Stimulated activated CD8-positive, alpha-beta memory T cell treated with anti-CD3 and anti-CD28 coated beads, Interleukin-12 subunit alpha, Interleukin-12 subunit beta, amount 100 ng/mL, for 24 hours (primary cell): ENCODE data around the gene MYLK4.

ENCODE experiments used
- DNase-seq: peaks from one replicate; pipeline ENCODE4 v3.0.0-alpha.2; 2020; ENCODE audit errors: extremely low read depth

The MYLK4 gene

DNA sequence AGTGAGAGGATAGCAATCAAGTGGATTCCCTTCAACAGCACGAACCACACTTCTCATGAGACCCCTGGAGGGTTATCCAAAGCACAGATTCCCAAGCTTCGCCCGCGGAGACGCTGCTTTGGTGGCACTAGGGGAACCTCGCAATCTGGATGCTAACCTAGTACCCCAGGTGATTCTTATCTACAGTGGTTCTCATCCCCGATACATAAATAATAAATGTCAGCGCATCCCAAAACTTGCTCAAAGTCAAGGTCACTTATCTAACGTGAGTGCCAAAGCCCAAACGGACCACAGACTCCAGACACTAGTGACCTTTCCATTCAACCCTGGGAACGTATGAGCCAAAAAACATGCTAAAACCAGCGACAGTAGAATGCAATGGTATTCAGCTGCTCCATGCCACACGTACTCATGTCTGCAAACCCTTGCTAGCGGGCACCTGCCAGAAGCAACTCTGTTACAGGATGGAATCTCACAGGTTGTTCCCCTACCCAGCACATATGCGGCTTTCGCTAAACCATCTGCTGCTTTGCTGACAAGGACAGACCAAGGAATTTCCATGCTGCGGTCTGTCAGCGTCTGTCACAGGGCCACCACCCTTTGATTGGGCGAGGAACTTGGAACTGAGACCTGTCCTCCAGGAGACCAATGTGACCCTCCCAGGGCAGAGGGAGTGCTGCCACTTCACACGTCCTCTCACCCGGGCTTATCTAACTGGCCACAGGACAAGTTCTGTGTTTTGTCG is 16.8 kb downstream of the MYLK4 start:
- no peak for DNase-seq

DNA sequence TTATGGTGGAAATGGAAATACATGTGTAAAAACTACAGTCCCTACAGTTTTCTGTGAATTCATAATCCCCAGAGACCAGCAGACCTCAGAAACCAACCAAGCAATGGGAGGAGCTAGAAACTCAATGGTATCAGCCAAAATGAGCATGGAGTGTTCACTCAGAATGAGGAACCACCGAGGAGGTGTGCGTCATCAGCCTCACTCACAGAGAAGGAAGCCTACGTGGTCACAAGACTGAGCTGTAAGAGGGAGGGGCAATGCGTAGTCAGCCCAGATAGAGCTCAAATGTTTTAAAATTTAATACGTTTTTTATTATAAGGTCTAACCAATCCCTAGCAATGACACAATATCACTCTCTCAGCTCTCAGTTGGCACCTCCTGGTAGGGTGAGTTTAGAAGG is 17.4 kb downstream of the MYLK4 start:
- DNase-seq = no peak

GRCh38 chr6:2732503-2733089 is 18.1 kb downstream of the MYLK4 start:
- DNase-seq = no peak

DNA sequence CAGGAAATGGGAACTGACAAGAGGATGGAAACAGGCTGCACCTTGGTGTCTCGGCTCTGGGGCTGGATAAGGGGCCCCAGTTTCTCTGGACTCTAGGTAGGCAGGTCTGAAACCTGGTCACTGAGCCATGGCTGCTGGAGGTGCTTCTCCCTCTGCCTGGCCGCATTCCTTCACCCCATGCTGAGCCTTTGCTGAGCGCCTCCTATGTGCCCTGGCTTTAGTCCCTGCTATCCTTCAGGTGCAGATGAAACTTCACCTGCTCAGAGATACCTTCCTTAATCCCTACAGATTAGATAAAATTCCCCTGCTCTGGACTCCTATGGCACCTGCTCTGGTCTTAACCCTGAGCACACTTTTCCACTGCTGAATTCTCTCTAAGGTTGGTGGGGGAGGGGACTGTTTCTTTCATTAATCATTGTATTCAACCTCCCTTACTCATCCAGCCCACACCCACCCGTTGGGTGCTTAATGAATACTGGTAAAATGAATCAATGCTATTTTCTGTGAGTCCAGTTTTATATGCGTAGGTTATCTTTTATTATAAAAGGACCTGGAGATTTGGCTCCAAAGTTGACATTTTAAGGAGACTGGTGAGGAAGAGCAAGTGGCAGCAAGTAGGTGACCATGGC is 19.3 kb downstream of the MYLK4 start:
- no peak for DNase-seq

DNA sequence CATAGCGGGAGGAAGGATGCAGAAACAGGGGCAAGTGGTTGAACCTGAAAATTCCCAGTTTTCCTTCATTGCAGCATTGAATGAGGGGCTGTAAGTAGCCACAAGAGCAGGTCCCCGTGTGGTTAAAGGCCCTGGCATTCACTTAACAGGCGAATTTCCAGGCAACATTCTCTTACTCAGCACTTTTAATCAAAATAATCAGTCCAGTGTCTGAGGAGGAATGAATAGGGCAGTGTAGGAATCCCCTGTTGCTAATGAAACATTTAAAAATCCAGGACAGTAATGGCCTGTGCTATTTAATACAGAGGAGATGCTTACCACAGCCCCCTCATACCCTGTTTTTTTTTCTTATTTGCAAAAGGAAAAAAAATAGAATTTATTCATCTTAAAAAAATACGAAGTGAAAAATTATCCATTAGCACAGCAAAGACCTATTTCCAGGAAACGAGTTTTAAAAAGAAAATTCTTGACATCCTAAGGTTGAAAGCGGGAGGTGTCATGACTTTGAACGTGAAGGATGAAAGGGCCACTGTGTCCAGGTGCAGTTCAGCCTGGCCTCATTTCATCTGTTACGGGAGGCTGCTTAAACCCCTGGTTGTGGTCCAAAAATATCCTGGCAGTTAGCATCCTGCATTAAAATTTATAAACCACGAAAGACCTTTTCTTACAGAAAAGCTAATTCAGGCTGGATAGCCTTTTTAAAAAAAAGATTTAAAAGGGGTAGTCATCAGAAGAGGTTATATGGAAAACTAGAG is 20.2 kb downstream of the MYLK4 start:
- no peak for DNase-seq

DNA sequence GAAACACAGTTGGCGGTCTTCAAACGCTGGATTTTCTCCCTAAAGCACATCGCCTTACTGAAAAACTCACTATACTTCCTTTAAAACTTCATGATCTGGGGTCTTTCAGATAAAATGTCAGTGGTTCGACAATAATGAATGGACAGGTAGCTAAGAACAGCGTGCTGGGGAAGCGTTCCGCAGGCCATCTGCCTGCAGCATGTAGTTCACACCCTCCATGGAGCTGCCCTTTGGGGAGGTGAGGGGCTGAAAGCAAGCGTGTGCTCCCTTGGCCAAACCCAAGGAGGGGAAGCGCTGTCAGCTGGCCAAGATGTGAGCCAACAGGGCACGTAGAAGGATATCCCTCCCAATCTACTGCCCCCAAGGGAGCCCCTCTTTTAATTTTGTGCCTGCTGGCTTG is 20.8 kb downstream of the MYLK4 start:
- DNase-seq = no peak

GRCh38 chr6:2725999-2726567 is 24.6 kb downstream of the MYLK4 start:
- no peak for DNase-seq

DNA sequence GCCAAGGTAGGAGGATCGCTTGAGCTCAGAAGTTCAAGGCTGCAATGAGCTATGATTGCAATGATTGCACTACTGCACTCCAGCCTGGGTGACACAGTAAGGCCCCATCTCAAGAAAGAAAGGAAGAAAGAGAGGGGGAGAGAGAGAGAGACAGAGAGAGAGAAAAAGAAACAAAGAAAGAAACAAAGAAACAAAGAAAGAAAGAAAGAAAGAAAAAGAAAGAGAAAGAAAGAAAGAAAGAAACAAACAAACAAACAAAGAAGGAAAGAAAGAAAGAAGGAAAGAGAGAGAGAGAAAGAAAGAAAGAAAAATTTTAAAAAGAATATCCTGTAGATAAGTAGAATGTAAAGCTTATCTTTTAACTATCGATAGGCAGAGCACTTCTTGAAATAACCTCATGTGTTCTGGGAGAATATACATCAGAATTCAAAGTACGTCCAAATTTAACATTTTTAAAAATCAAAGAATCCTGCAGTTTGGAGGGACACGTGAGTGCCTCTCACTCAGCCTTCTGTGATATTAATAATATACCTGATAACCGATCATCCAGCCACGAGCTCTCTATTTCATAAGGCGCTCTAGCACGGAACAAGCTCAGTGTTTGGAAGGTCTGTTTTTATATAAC is 25.2 kb downstream of the MYLK4 start:
- DNase-seq = no peak

- no peak for DNase-seq
These were observed 29.5 kb downstream of the MYLK4 start for GRCh38 chr6:2721219-2721618.

DNA sequence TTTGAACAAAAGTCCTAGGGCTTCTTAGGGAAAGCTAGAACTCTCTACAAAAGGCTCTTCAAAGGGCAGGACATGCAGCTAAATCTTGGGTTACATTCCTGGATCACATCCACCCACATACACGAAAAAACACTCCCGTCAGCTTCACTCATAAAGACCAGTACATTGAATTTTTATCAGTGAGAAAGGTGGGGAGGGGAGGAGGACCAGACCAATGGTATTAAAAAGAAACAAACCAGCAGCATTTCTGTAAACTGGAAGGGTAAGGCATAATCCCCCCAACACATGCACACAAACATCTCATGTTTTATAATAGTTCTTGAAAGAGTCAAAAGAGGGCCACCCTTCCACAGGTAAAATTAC is 31.6 kb downstream of the MYLK4 start:
- DNase-seq = no peak

DNA sequence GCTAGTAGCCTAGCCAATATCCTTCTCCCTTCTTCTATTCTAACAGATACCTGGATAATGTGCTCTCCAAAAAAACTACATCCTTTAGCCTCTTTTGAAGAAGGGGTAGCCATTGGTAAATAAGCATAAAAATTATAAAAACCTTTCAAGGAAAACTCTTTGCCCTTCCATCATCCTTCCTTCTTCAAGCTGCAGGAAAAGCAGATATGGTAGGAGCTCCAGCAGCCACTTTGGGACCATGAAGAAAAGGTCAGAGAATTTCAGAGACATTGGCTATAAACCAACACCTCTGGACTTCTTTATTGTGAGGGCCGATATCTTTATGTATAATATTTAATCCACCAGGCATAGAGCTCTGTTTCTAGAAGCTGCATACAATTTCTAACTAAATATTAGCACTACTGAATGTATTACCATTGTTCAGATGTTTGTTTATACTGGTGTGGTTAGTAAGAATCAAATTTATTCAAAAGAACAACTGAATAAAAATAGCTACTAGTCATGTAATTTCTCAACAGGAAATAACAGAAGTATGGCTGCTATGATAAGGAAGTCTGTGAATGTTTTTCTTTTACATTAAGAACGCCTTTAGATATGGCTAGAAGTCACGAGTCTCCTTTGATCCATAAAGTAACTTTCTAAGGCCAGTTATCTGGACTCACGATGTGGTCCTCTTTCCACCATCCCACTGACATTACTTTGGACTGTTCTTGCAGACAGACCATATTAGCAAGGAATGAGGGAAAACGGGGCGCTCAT is 32.2 kb downstream of the MYLK4 start:
- DNase-seq = no peak

- no peak for DNase-seq
These were observed 33.6 kb downstream of the MYLK4 start for GRCh38 chr6:2716936-2717700.

DNA sequence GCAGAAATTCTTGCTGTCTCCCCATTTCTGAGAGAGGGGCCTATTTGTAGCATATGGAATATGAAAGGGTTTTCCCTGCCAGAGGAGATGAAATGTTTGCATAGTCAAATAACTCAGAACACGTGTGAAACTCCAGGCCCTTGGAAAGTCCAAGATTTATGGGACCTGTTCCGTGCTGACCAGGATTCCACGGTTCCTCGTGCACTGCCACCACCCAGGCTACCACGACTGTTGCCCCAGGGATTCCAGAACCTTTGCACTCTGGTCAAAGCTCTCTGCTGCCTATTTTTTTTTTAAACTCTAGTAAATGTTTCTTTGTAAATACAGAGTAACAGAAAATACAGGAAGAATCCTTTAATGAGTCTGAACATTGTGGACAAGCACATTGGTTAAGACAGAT is 35.0 kb downstream of the MYLK4 start:
- no peak for DNase-seq

DNA sequence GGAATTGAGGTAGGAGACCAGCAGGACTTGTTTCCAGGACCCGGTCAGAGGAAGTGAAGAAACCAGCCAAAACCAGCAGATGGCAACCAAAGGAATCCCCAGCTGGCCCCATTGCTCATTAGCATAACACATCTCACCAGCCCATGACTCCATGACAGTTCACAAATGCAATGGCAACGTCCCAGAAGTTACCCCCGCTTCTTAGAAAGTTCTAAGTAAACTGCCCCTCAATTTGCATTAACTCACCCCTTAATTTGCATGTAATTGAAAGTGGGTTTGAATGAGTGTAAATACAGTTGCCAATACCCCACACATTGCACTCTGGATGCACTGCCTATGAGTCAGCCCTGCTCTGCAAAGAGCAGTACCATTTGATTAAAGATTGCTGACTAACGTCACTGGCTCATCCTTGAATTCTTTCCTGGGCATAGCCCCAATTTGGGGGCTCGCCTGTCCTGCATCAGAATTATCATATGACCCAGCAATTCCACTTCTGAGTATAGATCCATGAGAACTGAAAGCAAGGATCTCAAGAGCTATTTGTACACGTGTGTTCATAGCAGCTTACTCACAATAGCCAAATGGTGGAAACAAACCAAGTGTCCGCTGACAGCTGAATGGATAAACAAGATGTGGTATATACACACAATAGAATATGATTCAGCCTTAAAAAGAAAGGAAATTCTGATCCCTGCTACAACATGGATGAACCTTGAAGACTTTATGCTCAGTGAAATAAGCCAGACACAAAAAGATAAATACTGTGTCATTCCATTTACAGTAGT is 36.4 kb downstream of the MYLK4 start:
- DNase-seq = no peak

DNA sequence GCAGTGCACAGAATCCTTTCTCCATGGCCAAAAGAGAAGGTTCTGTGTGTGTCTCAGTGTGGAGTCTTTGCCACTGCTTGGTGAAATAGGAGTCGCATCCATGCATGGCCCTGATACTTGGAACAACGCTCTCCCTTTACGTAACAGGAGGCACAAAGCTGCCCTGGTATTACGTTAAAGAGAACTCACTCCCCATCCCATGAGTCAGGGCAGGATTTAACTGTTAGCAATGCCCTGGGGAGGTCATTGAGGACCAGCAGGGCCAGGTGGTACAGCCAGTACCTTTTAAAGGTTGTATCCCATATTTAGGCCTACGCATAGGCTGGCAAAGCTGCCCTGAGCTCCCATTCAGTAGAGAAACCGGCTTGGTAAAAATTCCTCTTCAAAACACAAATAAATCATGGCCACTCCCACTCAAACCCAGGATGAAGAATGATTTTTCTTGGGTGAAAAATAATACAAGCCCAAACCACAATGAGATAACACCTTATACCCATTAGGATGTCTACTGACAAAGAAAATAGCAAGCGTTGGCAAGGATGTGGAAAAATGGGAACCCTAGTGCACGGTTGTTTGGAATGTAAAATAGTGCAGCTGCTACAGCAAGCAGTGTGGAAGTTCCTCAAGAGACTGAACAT is 37.1 kb downstream of the MYLK4 start:
- no peak for DNase-seq

DNA sequence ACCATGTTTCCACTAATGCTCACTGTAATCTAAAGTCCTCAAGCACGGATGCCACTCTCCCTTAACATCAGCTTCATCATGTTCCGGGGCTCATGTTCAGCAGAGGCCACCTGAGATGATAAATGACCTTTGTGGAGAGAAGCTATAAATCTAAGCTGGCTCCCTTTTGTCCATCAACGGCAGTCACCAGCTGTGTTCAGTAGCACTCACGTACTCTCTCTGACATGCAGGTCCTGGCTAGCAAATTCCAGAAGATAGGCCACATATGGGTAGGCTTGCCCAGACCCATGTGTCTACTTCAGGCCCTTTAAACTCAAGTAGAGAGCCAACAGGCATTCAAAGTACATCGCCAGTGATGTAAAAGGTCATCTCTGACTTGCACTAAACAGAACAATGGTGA is 38.6 kb downstream of the MYLK4 start:
- no peak for DNase-seq

DNA sequence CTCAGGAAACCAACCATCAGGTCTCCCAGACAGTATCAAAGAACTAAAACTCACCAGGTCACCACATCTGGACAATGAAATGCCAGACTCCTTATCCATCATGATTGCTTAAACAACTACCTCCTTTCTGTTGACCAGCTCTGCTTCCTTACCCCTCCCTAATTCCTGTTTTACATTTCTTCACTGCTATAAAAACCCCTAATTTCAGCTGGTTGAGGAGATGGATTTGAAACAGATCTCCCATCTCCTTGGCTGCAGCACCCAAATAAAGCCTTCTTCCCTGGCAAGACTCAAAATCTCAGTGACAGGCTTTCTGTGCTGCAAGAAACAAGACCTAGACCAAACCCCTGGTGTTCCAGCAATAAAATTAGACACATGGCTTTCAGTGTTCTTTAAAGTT is 40.3 kb downstream of the MYLK4 start:
- no peak for DNase-seq

GRCh38 chr6:2708456-2708855 is 42.3 kb downstream of the MYLK4 start:
- DNase-seq = no peak

DNA sequence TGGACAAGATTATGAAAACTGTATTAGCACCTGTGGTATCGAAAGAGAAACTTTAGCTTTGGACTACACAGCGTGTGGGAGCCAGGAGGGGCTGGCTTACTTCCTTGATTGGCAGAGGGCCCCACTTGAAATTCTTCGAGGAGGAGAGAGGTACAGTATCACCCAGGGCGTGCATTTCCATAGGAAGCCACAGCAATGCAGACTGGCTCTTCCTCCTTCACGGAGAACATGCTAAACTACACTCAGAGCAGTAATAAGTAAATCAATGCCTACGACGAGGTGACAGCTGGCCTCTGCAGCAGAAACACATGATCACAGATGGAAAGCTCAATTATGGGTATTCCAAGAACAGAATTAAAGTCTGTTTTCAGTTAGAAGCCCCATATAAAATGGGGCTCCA is 44.2 kb downstream of the MYLK4 start:
- no peak for DNase-seq
